Karpas-422 (cell line): Measurements from ENCODE around the gene FAM90A1. TPM values are rescaled to one million over a fixed set of nuclear protein-coding genes. Genes with fewer than 3 reads are reported as not detected.
A peak's percentile ranks its signal among the peaks of the same experiment; 100 is the strongest.
"Not testable (repeated sequence)": the region's sequence is repeated elsewhere in the genome, so short reads cannot be mapped to it uniquely, and the experiment has no call there.

Experiments used
- DNase-seq: peaks from one replicate; pipeline ENCODE4 v3.0.0-alpha.2; 2015
- H2AFZ ChIP-seq: fragments of 200-600 bp; sonication (generic); 2 replicates; pipeline ENCODE4 v1.6.1; 2014; ENCODE audit warnings: antibody characterized with exemption, low read length, mixed read lengths
- H3K27ac ChIP-seq: fragments of 200-600 bp; sonication (generic); 2 replicates; pipeline ENCODE4 v1.5.1; 2014; ENCODE audit warnings: mild to moderate bottlenecking, low read length, moderate library complexity
- H3K27me3 ChIP-seq: fragments of 200-600 bp; sonication (generic); 2 replicates; pipeline ENCODE4 v1.6.1; 2014; ENCODE audit warnings: low read length, mixed read lengths
- H3K36me3 ChIP-seq: fragments of 200-600 bp; sonication (generic); 2 replicates; pipeline ENCODE4 v1.6.1; 2014; ENCODE audit warnings: low read length, mixed read lengths; ENCODE audit not compliant: insufficient read depth
- H3K4me1 ChIP-seq: fragments of 200-600 bp; sonication (generic); 2 replicates; pipeline ENCODE4 v1.6.1; 2014; ENCODE audit warnings: mild to moderate bottlenecking, low read length, mixed read lengths
- H3K4me2 ChIP-seq: fragments of 200-600 bp; sonication (generic); 2 replicates; pipeline ENCODE4 v1.6.1; 2014; ENCODE audit warnings: low read length, low read depth, mild to moderate bottlenecking; ENCODE audit not compliant: poor library complexity, severe bottlenecking
- H3K4me3 ChIP-seq: fragments of 200-600 bp; sonication (generic); 2 replicates; pipeline ENCODE4 v1.5.1; 2014; ENCODE audit warnings: mild to moderate bottlenecking, antibody characterized with exemption, low read length, mixed read lengths
- H3K79me2 ChIP-seq: fragments of 200-600 bp; sonication (generic); 2 replicates; pipeline ENCODE4 v1.6.1; 2014; ENCODE audit warnings: mild to moderate bottlenecking, low read length, mixed read lengths
- H3K9ac ChIP-seq: fragments of 200-600 bp; sonication (generic); 2 replicates; pipeline ENCODE4 v1.6.0; 2014; ENCODE audit warnings: low read length
- H3K9me2 ChIP-seq: fragments of 200-600 bp; sonication (generic), shearing (Covaris generic); replicated peaks from 2 replicates; pipeline ENCODE4 v1.6.0; 2014; ENCODE audit warnings: mild to moderate bottlenecking, low read length, moderate library complexity; ENCODE audit not compliant: insufficient read depth
- H3K9me3 ChIP-seq: fragments of 300-700, 200-600 bp; sonication (generic); 2 replicates; pipeline ENCODE4 v1.6.1; 2014; ENCODE audit warnings: low read length, mixed read lengths
- H4K20me1 ChIP-seq: fragments of 200-600 bp; sonication (generic); 2 replicates; pipeline ENCODE4 v1.6.1; 2014; ENCODE audit warnings: mild to moderate bottlenecking, antibody characterized with exemption, low read length, low read depth; ENCODE audit not compliant: insufficient read depth
- total RNA-seq: library from RNA; depleted of rRNA; stranded (reverse); fragments of >200 nt; shearing (Covaris generic); gene quantifications from 2 replicates; pipeline ENCODE4 v1.2.3, GENCODE V29; 2014; ENCODE audit warnings: low replicate concordance

The FAM90A1 gene
- total RNA-seq, 1 experiment from 2014 or later = not detected

DNA sequence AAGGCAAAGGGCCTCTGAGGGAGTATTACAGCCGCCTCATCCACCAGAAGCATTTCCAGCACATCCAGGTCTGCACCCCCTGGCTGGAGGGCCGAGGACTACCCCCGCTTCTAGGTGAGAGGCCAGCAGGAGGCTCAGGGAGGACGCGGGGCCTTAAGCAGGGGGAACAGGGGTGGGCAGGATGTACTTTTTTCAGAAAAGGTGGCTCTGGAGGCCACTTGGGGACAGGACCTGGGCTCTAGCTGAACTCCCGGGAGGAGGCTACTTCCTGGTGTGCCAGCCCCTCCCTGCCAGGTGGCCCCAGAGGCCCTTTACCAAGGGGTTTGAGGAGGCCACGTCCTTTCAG is 287 bp upstream of the FAM90A1 start:
- not testable (repeated sequence) for H3K27me3 ChIP-seq, DNase-seq, H4K20me1 ChIP-seq, H3K79me2 ChIP-seq, H3K4me3 ChIP-seq, H3K4me1 ChIP-seq, H2AFZ ChIP-seq, H3K36me3 ChIP-seq, H3K4me2 ChIP-seq, H3K9me2 ChIP-seq, H3K27ac ChIP-seq, H3K9me3 ChIP-seq, H3K9ac ChIP-seq

DNA sequence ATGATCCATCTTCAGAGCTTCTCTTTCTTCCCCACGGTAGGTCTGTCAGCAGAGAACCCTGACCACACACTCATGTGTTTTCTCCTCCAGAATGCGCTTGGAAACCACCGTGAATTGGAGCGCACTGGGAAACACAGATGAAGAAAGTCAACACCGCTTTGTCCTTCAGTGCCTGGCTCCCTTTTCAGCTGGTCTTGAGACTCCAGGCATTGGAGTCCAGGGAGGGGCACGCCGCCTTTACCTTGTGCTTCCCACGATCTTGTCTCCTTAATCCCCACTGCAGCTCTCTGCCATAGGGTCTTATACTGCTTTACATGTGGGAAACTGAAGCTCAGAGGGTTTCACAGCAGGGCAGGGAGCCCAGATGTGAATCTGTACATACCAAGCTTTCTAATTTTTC is 1.1 kb downstream of the FAM90A1 start:
- Histone ChIP-seq H3K9ac (no peak overlapping the region), H3K4me2 (no peak overlapping the region), H3K36me3 (no peaks in the 10 kb centered on the region), H4K20me1 (no peaks in the 10 kb centered on the region), H3K9me3 (no peaks in the 10 kb centered on the region), H3K27ac (no peak overlapping the region), H2AFZ (no peak overlapping the region), H3K27me3 (no peaks in the 10 kb centered on the region), H3K4me3 (no peak overlapping the region), H3K4me1 (no peaks in the 10 kb centered on the region), H3K9me2 (no peaks in the 10 kb centered on the region), H3K79me2 (no peaks in the 10 kb centered on the region)
- peak; percentile 24 for DNase-seq

DNA sequence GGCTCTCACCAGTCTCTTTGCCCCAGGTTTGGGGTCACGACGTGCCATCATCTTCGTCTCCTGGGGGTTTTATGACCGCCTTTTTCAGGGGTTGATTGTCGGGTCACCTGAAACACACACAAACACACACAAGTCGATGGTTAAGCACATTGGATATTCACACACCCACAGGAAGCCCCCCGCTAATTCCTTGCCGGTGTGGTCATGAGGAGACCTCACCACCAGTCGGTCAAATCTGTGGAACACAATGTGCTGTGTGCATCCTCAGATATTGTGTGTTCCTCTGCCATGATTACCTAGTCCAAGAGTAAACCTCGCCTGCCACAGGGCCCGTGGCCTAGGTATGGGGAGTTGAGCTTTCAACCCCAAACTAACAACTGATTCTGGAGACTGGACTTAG is 2.6 kb downstream of the FAM90A1 start:
- not testable (repeated sequence) for H3K27me3 ChIP-seq, H3K4me3 ChIP-seq, H3K9me3 ChIP-seq, H4K20me1 ChIP-seq, H3K4me2 ChIP-seq, H3K9me2 ChIP-seq, H3K79me2 ChIP-seq, H3K27ac ChIP-seq, H3K4me1 ChIP-seq, H3K9ac ChIP-seq, H3K36me3 ChIP-seq, H2AFZ ChIP-seq
- DNase-seq = peak; percentile 32

DNA sequence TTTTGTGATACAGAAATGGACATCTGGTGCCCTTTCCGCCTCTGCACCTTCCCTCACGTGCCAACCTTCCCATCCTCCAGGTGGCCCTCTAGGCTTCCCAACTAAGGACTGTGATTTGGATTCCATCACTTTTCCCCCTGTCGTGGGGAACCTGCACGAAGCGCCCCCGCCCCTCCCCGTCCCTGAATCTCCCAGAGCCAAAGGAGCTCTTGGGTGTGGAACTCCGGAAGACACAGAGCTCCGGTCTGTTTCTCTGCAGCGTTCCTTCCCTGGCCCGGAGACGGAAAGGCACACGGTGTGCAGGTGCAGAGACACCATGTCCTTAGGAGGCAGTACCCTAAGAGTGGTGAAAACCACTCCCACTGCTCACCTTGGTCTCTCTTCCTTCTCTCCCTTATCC is 3.8 kb downstream of the FAM90A1 start:
- H2AFZ ChIP-seq, H3K36me3 ChIP-seq, H3K9ac ChIP-seq, H3K9me2 ChIP-seq, H3K4me2 ChIP-seq, H3K4me1 ChIP-seq, H4K20me1 ChIP-seq, H3K27me3 ChIP-seq, H3K9me3 ChIP-seq, H3K79me2 ChIP-seq, H3K4me3 ChIP-seq, H3K27ac ChIP-seq, DNase-seq: not testable (repeated sequence)

DNA sequence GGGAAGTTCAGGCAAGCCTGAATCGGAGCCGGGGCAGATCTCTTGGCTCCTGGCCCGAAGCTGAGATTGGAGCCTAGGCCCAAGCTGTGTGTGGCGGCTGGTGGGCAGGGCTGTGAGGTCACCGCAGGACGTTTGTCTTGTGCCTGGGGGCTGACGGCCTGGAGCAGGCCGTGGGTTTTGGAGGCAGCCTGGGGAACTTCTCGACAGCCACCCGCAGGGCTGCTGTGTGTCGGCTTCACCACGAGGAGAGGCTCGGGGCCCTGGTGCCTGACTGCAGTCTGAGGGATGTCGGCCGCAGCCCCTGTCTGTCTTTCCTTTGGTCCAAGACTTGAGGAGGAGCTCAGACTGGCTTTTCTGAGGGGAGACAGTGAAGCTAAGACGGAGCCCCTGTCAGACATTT is 5.1 kb downstream of the FAM90A1 start:
- H3K27me3 ChIP-seq, H3K36me3 ChIP-seq, H3K9me3 ChIP-seq, H2AFZ ChIP-seq, H3K27ac ChIP-seq, H3K4me1 ChIP-seq, DNase-seq, H4K20me1 ChIP-seq, H3K4me3 ChIP-seq, H3K9me2 ChIP-seq, H3K9ac ChIP-seq, H3K79me2 ChIP-seq, H3K4me2 ChIP-seq: not testable (repeated sequence)

DNA sequence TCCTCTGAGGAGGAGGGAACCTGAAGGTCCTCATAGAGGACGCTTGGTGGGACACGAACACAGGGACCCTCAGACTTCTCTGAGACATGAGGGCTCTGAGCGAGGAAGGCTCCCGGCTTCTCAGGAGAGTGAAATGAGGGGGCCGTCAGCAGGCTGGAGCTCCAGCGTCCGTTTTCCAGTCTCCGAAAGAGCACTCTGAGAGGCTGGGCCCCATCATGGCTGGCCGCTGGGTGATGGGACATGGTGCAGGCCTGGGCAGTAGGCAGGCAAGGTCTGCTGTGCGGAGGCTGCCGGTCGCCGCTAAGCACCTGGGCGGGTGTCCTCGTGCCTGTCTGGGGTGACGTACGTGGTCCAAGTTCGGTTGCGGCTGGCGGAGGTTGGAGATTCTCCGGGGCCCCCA is 5.6 kb downstream of the FAM90A1 start:
- not testable (repeated sequence) for H2AFZ ChIP-seq, H3K27ac ChIP-seq, H3K27me3 ChIP-seq, H3K4me3 ChIP-seq, H3K9me2 ChIP-seq, DNase-seq, H3K36me3 ChIP-seq, H3K9ac ChIP-seq, H4K20me1 ChIP-seq, H3K79me2 ChIP-seq, H3K4me2 ChIP-seq, H3K9me3 ChIP-seq, H3K4me1 ChIP-seq

DNA sequence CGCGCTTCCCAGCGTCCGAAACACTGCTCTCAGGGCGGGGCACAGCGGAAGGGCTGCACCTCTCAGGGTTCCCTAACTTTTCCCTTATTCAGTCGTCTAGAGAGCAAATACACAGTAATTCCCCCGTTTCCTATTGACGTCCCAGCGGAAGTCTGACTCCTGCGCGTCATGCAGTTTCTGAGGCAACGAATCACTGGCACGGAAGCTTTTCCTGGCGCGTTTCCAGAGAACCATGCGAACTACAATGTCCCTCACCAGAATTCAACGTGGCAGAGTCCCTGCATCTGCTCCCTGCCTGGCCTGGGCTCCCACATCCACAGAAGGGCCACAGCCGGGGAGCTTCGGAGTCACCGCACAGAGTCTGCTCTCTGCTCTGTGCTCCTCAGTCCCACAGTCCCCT is 6.0 kb downstream of the FAM90A1 start:
- H3K9me3 ChIP-seq, H3K27ac ChIP-seq, H2AFZ ChIP-seq, H3K27me3 ChIP-seq, H3K4me2 ChIP-seq, H4K20me1 ChIP-seq, DNase-seq, H3K9me2 ChIP-seq, H3K79me2 ChIP-seq, H3K9ac ChIP-seq, H3K4me1 ChIP-seq, H3K4me3 ChIP-seq, H3K36me3 ChIP-seq: not testable (repeated sequence)

DNA sequence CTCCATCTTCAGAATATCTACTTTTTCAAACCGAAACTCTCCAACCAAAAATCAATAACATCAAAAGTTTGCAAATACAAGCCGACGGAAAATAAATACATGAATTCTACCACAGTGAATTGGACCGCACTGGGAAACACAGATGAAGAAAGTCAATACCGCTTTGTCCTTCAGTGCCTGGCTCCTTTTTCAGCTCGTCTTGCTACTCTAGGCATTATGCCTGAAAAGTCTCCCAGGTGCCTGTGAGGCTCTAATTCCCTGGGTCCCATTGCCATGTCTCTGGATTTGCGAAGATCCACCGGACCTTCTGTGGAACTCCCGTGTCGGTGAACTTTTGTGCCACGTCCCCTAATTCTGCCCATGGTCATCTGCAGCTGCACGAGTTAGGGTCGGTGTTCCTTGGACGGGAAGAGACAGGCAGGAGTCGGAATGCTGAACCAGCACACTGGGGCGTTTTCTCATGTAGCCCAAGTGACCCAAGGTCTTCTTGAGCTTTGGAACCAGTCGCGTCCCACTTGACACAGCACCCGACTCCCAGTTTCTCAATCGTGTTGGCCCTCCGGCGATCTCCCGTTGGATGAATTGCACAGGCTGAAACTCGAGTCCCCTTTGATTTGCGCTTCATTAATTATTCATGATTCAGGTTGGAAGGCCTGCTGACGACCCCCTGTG is 8.6 kb downstream of the FAM90A1 start:
- not testable (repeated sequence) for H3K36me3 ChIP-seq, H3K27ac ChIP-seq, H3K4me1 ChIP-seq, H4K20me1 ChIP-seq, DNase-seq, H2AFZ ChIP-seq, H3K4me3 ChIP-seq, H3K9ac ChIP-seq, H3K79me2 ChIP-seq, H3K9me3 ChIP-seq, H3K4me2 ChIP-seq, H3K27me3 ChIP-seq, H3K9me2 ChIP-seq

DNA sequence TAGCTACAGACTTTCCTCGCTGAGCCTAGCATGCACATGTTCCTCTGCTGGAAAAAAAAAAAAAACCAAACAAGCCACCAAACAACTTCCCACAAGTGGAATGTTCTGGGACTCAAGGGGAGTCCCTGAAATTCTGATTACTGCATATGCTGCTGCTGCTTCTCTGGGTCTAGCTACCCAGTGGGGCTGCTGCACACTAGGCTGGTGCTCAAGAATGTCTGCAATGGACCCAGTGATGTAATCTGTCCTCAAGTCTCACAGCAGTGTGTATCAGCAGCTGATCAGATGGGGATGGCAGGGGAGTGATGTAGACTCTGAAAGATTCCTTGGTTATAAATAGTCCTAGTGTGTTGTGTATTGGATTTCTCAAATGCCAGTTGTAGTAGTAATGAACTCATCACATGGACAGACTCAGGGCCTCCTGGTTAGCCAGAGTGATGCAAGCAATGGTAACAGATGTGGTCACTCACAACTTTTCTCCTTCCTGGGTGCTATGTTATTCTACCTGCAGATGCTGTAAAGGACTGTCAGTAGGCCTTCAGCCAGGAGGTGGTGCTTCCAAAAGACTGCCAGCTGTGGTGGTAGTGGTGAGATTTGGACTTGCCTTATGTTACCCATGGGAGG is 29.6 kb downstream of the FAM90A1 start:
- not testable (repeated sequence) for DNase-seq, H3K9me2 ChIP-seq, H3K36me3 ChIP-seq, H3K4me3 ChIP-seq, H2AFZ ChIP-seq, H3K79me2 ChIP-seq, H4K20me1 ChIP-seq, H3K27me3 ChIP-seq, H3K9me3 ChIP-seq, H3K9ac ChIP-seq, H3K4me2 ChIP-seq, H3K27ac ChIP-seq, H3K4me1 ChIP-seq
